HEK293 (cell line): ENCODE results near the gene PKN1.

Source experiments
- CTCF ChIA-PET: fragments of 350-600 bp; formaldehyde crosslinking; extraction: SDS; loops from one replicate; lab custom pipeline; 2021; ENCODE audit warnings: antibody characterized with exemption; lab: Yijun Ruan, JAX
- POLR2A ChIA-PET: fragments of 300-600 bp; formaldehyde crosslinking; extraction: SDS; loops from one replicate; lab custom pipeline; 2020; ENCODE audit warnings: antibody characterized with exemption, inconsistent platforms; lab: Yijun Ruan, JAX
- H3K27ac ChIP-seq: fragments of 200-500 bp; sonication (Bioruptor generic); 2 replicates; pipeline ENCODE4 v1.5.1; 2014; ENCODE audit warnings: low read depth, low read length, control low read depth, inconsistent platforms; ENCODE audit errors: extremely low read depth
- H3K36me3 ChIP-seq, 2 experiments: fragments of 200-500 bp in 1 of 2; sonication (Bioruptor generic) in 1 of 2; 1 replicate in 1 of 2; 2 replicates in 1 of 2; pipeline ENCODE4 v1.5.1; 2014 to 2017; ENCODE audit warnings: inconsistent platforms in 2 of 2, low read length in 2 of 2; ENCODE audit not compliant: control insufficient read depth in 2 of 2, insufficient read depth in 1 of 2
- H3K4me1 ChIP-seq: fragments of 200-500 bp; sonication (Bioruptor generic); 2 replicates; pipeline ENCODE4 v1.5.1; 2014; ENCODE audit warnings: mild to moderate bottlenecking, low read length, inconsistent platforms; ENCODE audit not compliant: control insufficient read depth, insufficient read depth
- H3K4me3 ChIP-seq: 2 replicates; pipeline ENCODE4 v1.5.1; 2011; ENCODE audit warnings: low read depth, mild to moderate bottlenecking, control low read depth, low read length, moderate library complexity
- H3K9me3 ChIP-seq: fragments of 200-500 bp; sonication (Bioruptor generic); 2 replicates; pipeline ENCODE4 v1.5.1; 2014; ENCODE audit warnings: low read depth, low read length, inconsistent platforms; ENCODE audit not compliant: control insufficient read depth, insufficient read depth
- EGR2 ChIP-seq: fragments of 450-650 bp; formaldehyde crosslinking; IDR thresholded peaks from 2 replicates; pipeline ENCODE4 v1.5.1; 2016; ENCODE audit warnings: low read depth, missing biosample characterization, missing genetic modification characterization
- GLI4 ChIP-seq: fragments of 450-650 bp; formaldehyde crosslinking; IDR thresholded peaks from 2 replicates; pipeline ENCODE4 v1.5.1; 2016; ENCODE audit warnings: missing biosample characterization, missing genetic modification characterization
- GLIS1 ChIP-seq: fragments of 450-650 bp; formaldehyde crosslinking; IDR thresholded peaks from 2 replicates; pipeline ENCODE4 v1.5.1; 2016; ENCODE audit warnings: missing biosample characterization, missing genetic modification characterization
- GLIS2 ChIP-seq: fragments of 450-650 bp; formaldehyde crosslinking; IDR thresholded peaks from 2 replicates; pipeline ENCODE4 v1.5.1; 2016; ENCODE audit warnings: missing biosample characterization, missing genetic modification characterization
- KLF9 ChIP-seq: fragments of 450-650 bp; formaldehyde crosslinking; IDR thresholded peaks from 2 replicates; pipeline ENCODE4 v1.5.1; 2016; ENCODE audit warnings: missing biosample characterization, missing genetic modification characterization, low read depth
- PRDM1 ChIP-seq: fragments of 450-650 bp; formaldehyde crosslinking; IDR thresholded peaks from 2 replicates; pipeline ENCODE4; 2016; ENCODE audit warnings: missing biosample characterization, missing genetic modification characterization
- ZBTB17 ChIP-seq: fragments of 450-650 bp; formaldehyde crosslinking; IDR thresholded peaks from 2 replicates; pipeline ENCODE4 v1.5.1; 2016; ENCODE audit warnings: missing biosample characterization, missing genetic modification characterization
- ZNF239 ChIP-seq: fragments of 450-650 bp; formaldehyde crosslinking; IDR thresholded peaks from 2 replicates; pipeline ENCODE4 v1.5.1; 2016; ENCODE audit warnings: missing biosample characterization, missing genetic modification characterization
- ZNF341 ChIP-seq: fragments of 450-650 bp; formaldehyde crosslinking; IDR thresholded peaks from 2 replicates; pipeline ENCODE4; 2016; ENCODE audit warnings: low read depth, missing biosample characterization, missing genetic modification characterization
- ZNF544 ChIP-seq: fragments of 450-650 bp; formaldehyde crosslinking; IDR thresholded peaks from 2 replicates; pipeline ENCODE4 v1.5.0; 2017; ENCODE audit warnings: missing biosample characterization, missing genetic modification characterization
- ZNF660 ChIP-seq: fragments of 450-650 bp; IDR thresholded peaks from 2 replicates; pipeline ENCODE4 v1.5.1; 2018; ENCODE audit warnings: missing biosample characterization, mild to moderate bottlenecking, missing genetic modification characterization
- ZNF664 ChIP-seq: fragments of 450-650 bp; formaldehyde crosslinking; IDR thresholded peaks from 2 replicates; pipeline ENCODE4 v1.5.1; 2016; ENCODE audit warnings: missing biosample characterization, missing genetic modification characterization
- TF ChIP-seq, protein P1 (sequence below): fragments of 450-650 bp; formaldehyde crosslinking; IDR thresholded peaks from 2 replicates; pipeline ENCODE4 v1.5.1; 2016; ENCODE audit warnings: missing biosample characterization, missing genetic modification characterization
- TF ChIP-seq, protein P2 (sequence below): fragments of 450-650 bp; formaldehyde crosslinking; IDR thresholded peaks from 2 replicates; pipeline ENCODE4 v1.5.1; 2016; ENCODE audit warnings: missing biosample characterization, missing genetic modification characterization
- TF ChIP-seq, protein P3 (sequence below): fragments of 450-650 bp; formaldehyde crosslinking; IDR thresholded peaks from 2 replicates; pipeline ENCODE4 v1.5.1; 2016; ENCODE audit warnings: missing biosample characterization, missing genetic modification characterization

The PKN1 gene

DNA sequence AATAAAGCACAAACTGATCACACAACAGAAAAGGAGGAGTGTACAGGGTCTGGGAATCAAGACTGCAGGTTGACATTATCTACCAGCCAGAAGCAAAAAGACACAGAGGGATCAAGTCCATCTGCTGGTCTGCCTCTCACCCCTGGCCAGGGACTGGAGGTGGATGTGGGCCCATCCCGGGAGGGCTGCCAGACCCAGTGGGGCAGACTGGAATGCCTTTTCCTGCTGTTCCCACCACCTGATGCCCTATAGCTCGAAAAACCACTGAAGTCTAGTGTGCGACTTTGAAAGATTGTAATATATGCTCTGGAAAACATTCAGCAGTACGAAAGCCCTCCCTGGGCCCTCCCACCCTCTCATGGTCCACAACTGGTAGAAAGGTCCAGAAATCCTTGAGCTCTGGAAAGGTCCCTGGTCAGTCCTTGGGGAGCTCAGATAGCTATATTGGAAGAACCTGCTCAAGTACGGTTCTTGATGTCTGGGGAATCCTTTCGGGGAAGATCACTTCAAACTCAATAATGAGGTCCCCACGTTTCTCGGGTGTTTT, 82.5 kb downstream of the PKN1 start (continued):
- no peak for TF ChIP-seq EGR2 (tag by site-specific recombination)
- no peak for TF ChIP-seq GLI4 (tag by site-specific recombination)

DNA sequence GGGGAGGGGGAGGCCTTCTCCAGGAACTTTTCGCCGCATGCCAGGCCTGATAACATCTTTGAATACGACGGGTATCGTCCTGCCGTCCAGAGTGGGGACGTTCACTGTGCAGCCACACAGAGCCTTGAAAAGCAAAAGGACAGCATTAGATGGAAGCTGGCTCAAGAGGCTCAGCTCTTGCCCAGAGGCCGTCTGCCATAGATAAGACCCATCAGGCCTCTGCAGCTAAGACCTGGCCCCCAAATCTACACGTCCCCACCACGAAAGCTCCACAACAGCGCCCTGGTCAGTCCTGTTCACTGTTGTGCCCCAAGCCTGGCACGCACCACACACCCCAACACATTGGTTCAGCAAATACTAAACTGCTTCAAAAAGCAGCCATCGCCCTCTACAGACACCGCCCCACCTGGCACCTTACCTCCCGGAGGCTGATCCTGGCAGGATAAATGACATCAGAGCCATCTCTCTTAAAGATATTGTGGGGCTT, 83.0 kb downstream of the PKN1 start:
- peak overlapping the region; percentile 24 for H3K4me3 ChIP-seq
- H3K36me3 ChIP-seq: peaks cover 3 to 39% of the 10 kb centered on the region in 2 experiments; a peak in 1 of 3 replicates
- no peaks in the 10 kb centered on the region; the same call in 1 of the 2 replicates for H3K4me1 ChIP-seq
- CTCF ChIA-PET: interaction anchor here (0.7 to 1.1 kb wide), 2 partner anchors 16 to 31 kb away, joined by 3 read pairs; no protein-coding TSS in a partner anchor
- POLR2A ChIA-PET: interaction anchor here (1.6 to 1.7 kb wide), 2 partner anchors 10 to 12 kb away, joined by 3 to 5 read pairs; no protein-coding TSS in a partner anchor
- H3K9me3 ChIP-seq: no peaks in the 10 kb centered on the region
- H3K27ac ChIP-seq: peak overlapping the region; percentile 20; the same call in 1 of the 2 replicates
- TF ChIP-seq GLIS1 (tag by site-specific recombination): peak; percentile 30
- TF ChIP-seq PRDM1 (tag by site-specific recombination): no peak
- TF ChIP-seq ZNF664 (tag by site-specific recombination): no peak
- TF ChIP-seq ZNF239 (tag by site-specific recombination): no peak
- TF ChIP-seq, protein P1, sequence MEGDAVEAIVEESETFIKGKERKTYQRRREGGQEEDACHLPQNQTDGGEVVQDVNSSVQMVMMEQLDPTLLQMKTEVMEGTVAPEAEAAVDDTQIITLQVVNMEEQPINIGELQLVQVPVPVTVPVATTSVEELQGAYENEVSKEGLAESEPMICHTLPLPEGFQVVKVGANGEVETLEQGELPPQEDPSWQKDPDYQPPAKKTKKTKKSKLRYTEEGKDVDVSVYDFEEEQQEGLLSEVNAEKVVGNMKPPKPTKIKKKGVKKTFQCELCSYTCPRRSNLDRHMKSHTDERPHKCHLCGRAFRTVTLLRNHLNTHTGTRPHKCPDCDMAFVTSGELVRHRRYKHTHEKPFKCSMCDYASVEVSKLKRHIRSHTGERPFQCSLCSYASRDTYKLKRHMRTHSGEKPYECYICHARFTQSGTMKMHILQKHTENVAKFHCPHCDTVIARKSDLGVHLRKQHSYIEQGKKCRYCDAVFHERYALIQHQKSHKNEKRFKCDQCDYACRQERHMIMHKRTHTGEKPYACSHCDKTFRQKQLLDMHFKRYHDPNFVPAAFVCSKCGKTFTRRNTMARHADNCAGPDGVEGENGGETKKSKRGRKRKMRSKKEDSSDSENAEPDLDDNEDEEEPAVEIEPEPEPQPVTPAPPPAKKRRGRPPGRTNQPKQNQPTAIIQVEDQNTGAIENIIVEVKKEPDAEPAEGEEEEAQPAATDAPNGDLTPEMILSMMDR (tag by site-specific recombination): peak; percentile 28; the same call in 1 of the 2 replicates
- TF ChIP-seq, all 188 proteins: peak for 2

DNA sequence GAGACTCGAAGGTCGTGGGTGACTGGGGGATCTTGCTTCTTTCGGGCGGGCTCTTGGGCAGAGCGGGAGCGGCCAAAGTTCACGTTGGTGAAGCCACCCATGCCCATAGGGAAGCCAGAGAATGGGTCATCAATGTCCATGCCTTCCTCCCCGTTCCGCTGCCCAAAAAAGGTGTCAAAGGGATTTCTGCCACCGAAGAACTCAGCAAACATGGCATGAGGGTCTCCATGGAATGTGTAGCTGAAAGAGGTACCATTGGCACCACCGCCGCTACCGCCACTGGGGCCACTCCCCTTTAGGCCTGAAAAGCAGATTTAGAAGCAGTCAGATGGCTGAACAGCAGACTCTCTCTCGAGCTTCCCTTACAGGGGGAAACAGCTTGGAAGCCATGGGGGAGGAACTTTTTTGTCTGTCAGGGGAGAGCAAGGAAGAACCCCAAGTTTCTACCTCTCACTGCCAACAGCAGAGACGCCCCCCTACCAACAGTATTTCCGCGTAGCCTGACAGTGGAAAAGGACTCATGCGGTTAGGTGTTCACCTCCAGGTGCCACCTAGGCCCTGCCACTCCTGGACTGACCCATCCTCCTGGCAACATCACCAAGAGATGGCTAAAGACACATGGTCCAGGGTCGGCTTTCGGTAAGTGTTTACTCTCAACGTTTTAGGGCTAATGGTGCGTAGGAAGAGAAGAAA, 83.8 kb downstream of the PKN1 start:
- H3K27ac ChIP-seq: peak overlapping the region; percentile 96; the same call in 1 of the 2 replicates
- peaks cover 3 to 39% of the 10 kb centered on the region in 2 experiments; a peak in 1 of 3 replicates for H3K36me3 ChIP-seq
- H3K4me1 ChIP-seq: no peaks in the 10 kb centered on the region; the same call in 1 of the 2 replicates
- ChIA-PET CTCF (interaction anchor here (0.7 to 2.1 kb wide), 2 partner anchors 12 to 15 kb away, joined by 3 to 5 read pairs; no protein-coding TSS in a partner anchor), POLR2A (interaction anchor here (0.7 to 2.6 kb wide), 8 partner anchors 11 to 55 kb away, joined by 3 to 48 read pairs (median 8); partner anchors contain the start of genes GIPC1 and NDUFB7)
- peak overlapping the region; percentile 97 for H3K4me3 ChIP-seq
- TF ChIP-seq, protein P2, sequence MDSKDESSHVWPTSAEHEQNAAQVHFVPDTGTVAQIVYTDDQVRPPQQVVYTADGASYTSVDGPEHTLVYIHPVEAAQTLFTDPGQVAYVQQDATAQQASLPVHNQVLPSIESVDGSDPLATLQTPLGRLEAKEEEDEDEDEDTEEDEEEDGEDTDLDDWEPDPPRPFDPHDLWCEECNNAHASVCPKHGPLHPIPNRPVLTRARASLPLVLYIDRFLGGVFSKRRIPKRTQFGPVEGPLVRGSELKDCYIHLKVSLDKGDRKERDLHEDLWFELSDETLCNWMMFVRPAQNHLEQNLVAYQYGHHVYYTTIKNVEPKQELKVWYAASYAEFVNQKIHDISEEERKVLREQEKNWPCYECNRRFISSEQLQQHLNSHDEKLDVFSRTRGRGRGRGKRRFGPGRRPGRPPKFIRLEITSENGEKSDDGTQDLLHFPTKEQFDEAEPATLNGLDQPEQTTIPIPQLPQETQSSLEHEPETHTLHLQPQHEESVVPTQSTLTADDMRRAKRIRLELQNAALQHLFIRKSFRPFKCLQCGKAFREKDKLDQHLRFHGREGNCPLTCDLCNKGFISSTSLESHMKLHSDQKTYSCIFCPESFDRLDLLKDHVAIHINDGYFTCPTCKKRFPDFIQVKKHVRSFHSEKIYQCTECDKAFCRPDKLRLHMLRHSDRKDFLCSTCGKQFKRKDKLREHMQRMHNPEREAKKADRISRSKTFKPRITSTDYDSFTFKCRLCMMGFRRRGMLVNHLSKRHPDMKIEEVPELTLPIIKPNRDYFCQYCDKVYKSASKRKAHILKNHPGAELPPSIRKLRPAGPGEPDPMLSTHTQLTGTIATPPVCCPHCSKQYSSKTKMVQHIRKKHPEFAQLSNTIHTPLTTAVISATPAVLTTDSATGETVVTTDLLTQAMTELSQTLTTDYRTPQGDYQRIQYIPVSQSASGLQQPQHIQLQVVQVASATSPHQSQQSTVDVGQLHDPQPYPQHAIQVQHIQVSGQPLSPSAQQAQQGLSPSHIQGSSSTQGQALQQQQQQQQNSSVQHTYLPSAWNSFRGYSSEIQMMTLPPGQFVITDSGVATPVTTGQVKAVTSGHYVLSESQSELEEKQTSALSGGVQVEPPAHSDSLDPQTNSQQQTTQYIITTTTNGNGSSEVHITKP (tag by site-specific recombination): peak; percentile 58; the same call in 1 of the 2 replicates
- TF ChIP-seq, protein P3, sequence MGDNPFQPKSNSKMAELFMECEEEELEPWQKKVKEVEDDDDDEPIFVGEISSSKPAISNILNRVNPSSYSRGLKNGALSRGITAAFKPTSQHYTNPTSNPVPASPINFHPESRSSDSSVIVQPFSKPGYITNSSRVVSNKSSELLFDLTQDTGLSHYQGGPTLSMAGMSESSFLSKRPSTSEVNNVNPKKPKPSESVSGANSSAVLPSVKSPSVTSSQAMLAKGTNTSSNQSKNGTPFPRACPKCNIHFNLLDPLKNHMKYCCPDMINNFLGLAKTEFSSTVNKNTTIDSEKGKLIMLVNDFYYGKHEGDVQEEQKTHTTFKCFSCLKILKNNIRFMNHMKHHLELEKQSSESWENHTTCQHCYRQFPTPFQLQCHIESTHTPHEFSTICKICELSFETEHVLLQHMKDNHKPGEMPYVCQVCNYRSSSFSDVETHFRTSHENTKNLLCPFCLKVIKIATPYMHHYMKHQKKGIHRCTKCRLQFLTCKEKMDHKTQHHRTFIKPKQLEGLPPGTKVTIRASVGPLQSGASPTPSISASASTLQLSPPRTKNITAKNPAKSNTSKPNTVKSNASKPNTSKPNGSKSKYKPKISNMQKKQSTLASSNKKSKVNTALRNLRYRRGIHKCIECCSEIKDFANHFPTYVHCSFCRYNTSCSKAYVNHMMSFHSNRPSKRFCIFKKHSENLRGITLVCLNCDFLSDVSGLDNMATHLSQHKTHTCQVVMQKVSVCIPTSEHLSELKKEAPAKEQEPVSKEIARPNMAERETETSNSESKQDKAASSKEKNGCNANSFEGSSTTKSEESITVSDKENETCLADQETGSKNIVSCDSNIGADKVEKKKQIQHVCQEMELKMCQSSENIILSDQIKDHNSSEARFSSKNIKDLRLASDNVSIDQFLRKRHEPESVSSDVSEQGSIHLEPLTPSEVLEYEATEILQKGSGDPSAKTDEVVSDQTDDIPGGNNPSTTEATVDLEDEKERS (tag by site-specific recombination): no peak
- TF ChIP-seq GLIS2 (no peak), ZNF341 (peak; percentile 74), ZBTB17 (peak; percentile 73), ZNF544 (no peak), ZNF660 (tag by site-specific recombination) (0 out of 2 replicates have a peak, but pooled peaks have one; percentile 52), KLF9 (tag by site-specific recombination) (peak; percentile 37; the same call in 1 of the 2 replicates)
- H3K9me3 ChIP-seq: no peaks in the 10 kb centered on the region
